Panc1 (cell line): ENCODE results near the gene SCG3. TPM values are rescaled to one million over a fixed set of nuclear protein-coding genes. Genes with fewer than 3 reads are reported as not detected.

Experiments used
- ATAC-seq: fragments of 200-7000 bp; cut with Tn5 transposase; 2 replicates; pipeline ENCODE4 v1.9.1; 2020; ENCODE audit warnings: mild to moderate bottlenecking, moderate library complexity
- BruUV-seq: library from RNA; stranded (reverse); fragments of 400-500 nt; replicated peaks from 2 replicates; lab custom pipeline; 2021; lab: Mats Ljungman, UMichigan
- CTCF ChIA-PET: fragments of 300-600 bp; sonication (Branson Sonifier 250); formaldehyde crosslinking; loops from one replicate; lab custom pipeline; 2022; ENCODE audit warnings: antibody characterized with exemption; lab: Charles Lee
- POLR2A ChIA-PET: fragments of 300-600 bp; sonication (Branson Sonifier 250); formaldehyde crosslinking; loops from one replicate; lab custom pipeline; 2022; ENCODE audit warnings: antibody characterized with exemption; lab: Charles Lee
- DNase-seq: peaks from one replicate; pipeline ENCODE4 v3.0.0-alpha.2; 2010; ENCODE audit warnings: low read depth, low spot score
- H3K27ac ChIP-seq: 2 replicates; pipeline ENCODE4 v1.5.1; 2011; ENCODE audit warnings: mild to moderate bottlenecking, low read length, inconsistent platforms
- H3K27me3 ChIP-seq: fragments of 200-500 bp; sonication (Bioruptor generic); 2 replicates; pipeline ENCODE4 v1.6.0; 2014; ENCODE audit warnings: low read length, inconsistent platforms; ENCODE audit not compliant: control insufficient read depth, insufficient read depth
- H3K36me3 ChIP-seq: fragments of 200-500 bp; sonication (Bioruptor generic); 2 replicates; pipeline ENCODE4 v1.5.1; 2014; ENCODE audit warnings: inconsistent platforms, mild to moderate bottlenecking, low read length, moderate library complexity; ENCODE audit not compliant: control insufficient read depth, insufficient read depth
- H3K4me1 ChIP-seq: 2 replicates; pipeline ENCODE4 v1.5.1; 2011; ENCODE audit warnings: inconsistent platforms, mild to moderate bottlenecking, low read length, moderate library complexity; ENCODE audit not compliant: control insufficient read depth, insufficient read depth
- H3K4me3 ChIP-seq, 2 experiments: 2 replicates each; pipeline ENCODE4 v1.5.1; 2011 to 2012; ENCODE audit warnings: low read depth in 2 of 2, low read length in 2 of 2, mild to moderate bottlenecking in 2 of 2, inconsistent platforms in 1 of 2, moderate library complexity in 1 of 2
- H3K9me3 ChIP-seq: fragments of 200-500 bp; sonication (Bioruptor generic); 2 replicates; pipeline ENCODE4 v1.5.1; 2014; ENCODE audit warnings: low read depth, mild to moderate bottlenecking, inconsistent platforms, low read length, moderate library complexity; ENCODE audit not compliant: control insufficient read depth, insufficient read depth
- POLR2AphosphoS5 ChIP-seq: IDR thresholded peaks from 2 replicates; pipeline ENCODE4 v1.6.1; 2012; ENCODE audit warnings: mild to moderate bottlenecking, low read depth, low read length, moderate library complexity
- REST ChIP-seq, 2 experiments: IDR thresholded peaks; 2 replicates each; pipeline ENCODE4 v1.6.1; 2011 to 2012; ENCODE audit warnings: low read depth in 2 of 2, control low read depth in 1 of 2, low read length in 1 of 2, mild to moderate bottlenecking in 1 of 2, moderate library complexity in 1 of 2; ENCODE audit not compliant: insufficient read depth in 1 of 2
- SIN3A ChIP-seq: IDR thresholded peaks from 2 replicates; pipeline ENCODE4 v1.6.1; 2012; ENCODE audit warnings: low read depth, mild to moderate bottlenecking, low read length, moderate library complexity, borderline replicate concordance; ENCODE audit not compliant: insufficient read depth
- TCF7L2 ChIP-seq: IDR thresholded peaks from 2 replicates; pipeline ENCODE4 v1.6.1; 2011; ENCODE audit warnings: mild to moderate bottlenecking, low read depth, low read length, inconsistent platforms
- in situ Hi-C: cut with HindIII; loops from 2 replicates; pipeline ENCODE4 v1.10.0; 2016; ENCODE audit warnings: low sequenced_read_pairs, low pct_unique_long_range_greater_than_20kb
- intact Hi-C: fragments of 100-400 bp; cut with micrococcal nuclease; formaldehyde crosslinking; loops from one replicate; pipeline ENCODE4 v1.10.0; 2022; ENCODE audit not compliant: unreplicated experiment
- total RNA-seq: library from RNA; stranded (reverse); gene quantifications from one replicate; pipeline ENCODE4 v1.2.1, GENCODE V29; 2021; ENCODE audit not compliant: unreplicated experiment
- TF ChIP-seq, protein P1 (sequence below): fragments of 450-650 bp; IDR thresholded peaks from 2 replicates; pipeline ENCODE4 v1.5.1; 2017; ENCODE audit warnings: mild to moderate bottlenecking

Gene SCG3
- total RNA-seq, 1 experiment from 2014 or later, result 0.62 TPM

GRCh38 chr15:51738553-51738952 is 57.2 kb downstream of the SCG3 start:
- H3K27me3 ChIP-seq, result no peaks in the 10 kb centered on the region
- ChIA-PET POLR2A (interaction anchor here (0.6 kb wide), 1 partner anchor 82 kb away, joined by 3 read pairs; no protein-coding TSS in a partner anchor), CTCF (interaction anchor here (1.1 kb wide), 1 partner anchor 39 kb away, joined by 3 read pairs; no protein-coding TSS in a partner anchor)
- DNase-seq (no peak), ATAC-seq (no peak)
- no peaks in the 10 kb centered on the region for H3K9me3 ChIP-seq
- TF ChIP-seq SIN3A (no peak), POLR2AphosphoS5 (no peak), REST (IDR thresholded peaks at IDR 0.05; ENCODE audit: insufficient read depth in 1 of 2, low read depth in 2 of 2, low read length in 1 of 2) (peak; percentile 53 to 70; a peak in 3 of 4 replicates)
- peaks cover 12% of the 10 kb centered on the region for H3K4me1 ChIP-seq
- intact Hi-C loops, result no loop called here
- in situ Hi-C loops, result no loop called here
- peak overlapping the region in 1 of 2 experiments; percentile 79; a peak in 2 of 4 replicates for H3K4me3 ChIP-seq
- no TSS peak for BruUV-seq
- no peak overlapping the region for H3K27ac ChIP-seq
- no peaks in the 10 kb centered on the region for H3K36me3 ChIP-seq

- no peak overlapping the region for H3K4me3 ChIP-seq
- ATAC-seq, result no peak
- H3K4me1 ChIP-seq, result peaks cover 12% of the 10 kb centered on the region
- no peaks in the 10 kb centered on the region for H3K36me3 ChIP-seq
- no peak overlapping the region for H3K27ac ChIP-seq
- intact Hi-C loops (no loop called here), in situ Hi-C loops (no loop called here)
- TF ChIP-seq SIN3A (no peak), TCF7L2 (no peak), POLR2AphosphoS5 (no peak), REST (IDR thresholded peaks at IDR 0.05; ENCODE audit: insufficient read depth in 1 of 2, low read depth in 2 of 2, low read length in 1 of 2) (no peak)
- TF ChIP-seq, protein P1, sequence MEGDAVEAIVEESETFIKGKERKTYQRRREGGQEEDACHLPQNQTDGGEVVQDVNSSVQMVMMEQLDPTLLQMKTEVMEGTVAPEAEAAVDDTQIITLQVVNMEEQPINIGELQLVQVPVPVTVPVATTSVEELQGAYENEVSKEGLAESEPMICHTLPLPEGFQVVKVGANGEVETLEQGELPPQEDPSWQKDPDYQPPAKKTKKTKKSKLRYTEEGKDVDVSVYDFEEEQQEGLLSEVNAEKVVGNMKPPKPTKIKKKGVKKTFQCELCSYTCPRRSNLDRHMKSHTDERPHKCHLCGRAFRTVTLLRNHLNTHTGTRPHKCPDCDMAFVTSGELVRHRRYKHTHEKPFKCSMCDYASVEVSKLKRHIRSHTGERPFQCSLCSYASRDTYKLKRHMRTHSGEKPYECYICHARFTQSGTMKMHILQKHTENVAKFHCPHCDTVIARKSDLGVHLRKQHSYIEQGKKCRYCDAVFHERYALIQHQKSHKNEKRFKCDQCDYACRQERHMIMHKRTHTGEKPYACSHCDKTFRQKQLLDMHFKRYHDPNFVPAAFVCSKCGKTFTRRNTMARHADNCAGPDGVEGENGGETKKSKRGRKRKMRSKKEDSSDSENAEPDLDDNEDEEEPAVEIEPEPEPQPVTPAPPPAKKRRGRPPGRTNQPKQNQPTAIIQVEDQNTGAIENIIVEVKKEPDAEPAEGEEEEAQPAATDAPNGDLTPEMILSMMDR, result no peak
- peaks cover 3% of the 10 kb centered on the region; the same call in 1 of the 2 replicates for H3K27me3 ChIP-seq
- POLR2A ChIA-PET, result interaction anchor here (0.6 kb wide), 1 partner anchor 440 kb away, joined by 3 read pairs; no protein-coding TSS in a partner anchor
- no peak for DNase-seq
- CTCF ChIA-PET, result interaction anchor here (1.1 kb wide), 1 partner anchor 38 kb away, joined by 3 read pairs; no protein-coding TSS in a partner anchor
- H3K9me3 ChIP-seq, result no peaks in the 10 kb centered on the region
- BruUV-seq, result no TSS peak
Observed at GRCh38 chr15:51739061-51739712, 57.9 kb downstream of the SCG3 start.
